GM21423 (cell line): Measurements from ENCODE around the gene FNIP2.
"Not testable (repeated sequence)": the region's sequence is repeated elsewhere in the genome, so short reads cannot be mapped to it uniquely, and the experiment has no call there.

ENCODE experiments used
- ATAC-seq: cut with Tn5 transposase; IDR thresholded peaks from one replicate; pipeline ENCODE4 v1.9.1; 2021; ENCODE audit warnings: mild to moderate bottlenecking, moderate library complexity; ENCODE audit not compliant: unreplicated experiment

The FNIP2 gene

DNA sequence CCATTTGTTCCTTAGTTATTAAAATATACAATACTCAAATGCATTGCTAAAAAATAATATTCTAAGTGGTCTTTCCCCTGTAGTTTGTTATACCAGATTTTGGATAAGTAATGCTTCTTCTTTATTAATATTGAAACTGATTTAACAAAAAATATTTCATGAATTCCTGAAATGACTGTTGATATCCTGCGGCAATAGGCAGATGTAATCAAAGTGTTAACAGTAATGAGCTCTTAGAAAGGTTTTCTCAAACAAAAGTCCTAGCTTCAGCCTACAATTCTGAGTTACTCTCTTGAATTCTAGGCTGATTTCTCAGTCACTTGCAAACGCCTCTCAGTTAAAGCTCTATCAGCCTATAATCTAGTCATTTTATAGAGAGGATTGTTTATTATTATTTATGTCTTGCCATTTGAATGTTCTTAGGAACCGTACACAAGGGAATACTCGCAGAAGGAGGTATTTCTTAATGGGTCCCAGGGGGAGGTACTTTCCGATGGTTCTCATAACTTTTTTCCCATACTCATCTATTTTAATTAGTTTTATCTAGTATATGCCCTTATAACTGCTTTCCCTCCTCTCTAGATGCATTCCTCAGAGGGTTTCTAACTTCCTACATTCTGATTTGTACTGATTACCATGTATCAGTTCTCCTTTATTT, 96.8 kb downstream of the FNIP2 start:
- ATAC-seq: no peak

- ATAC-seq: no peak
Observed at GRCh38 chr4:158869001-158869400, 100.2 kb downstream of the FNIP2 start.

DNA sequence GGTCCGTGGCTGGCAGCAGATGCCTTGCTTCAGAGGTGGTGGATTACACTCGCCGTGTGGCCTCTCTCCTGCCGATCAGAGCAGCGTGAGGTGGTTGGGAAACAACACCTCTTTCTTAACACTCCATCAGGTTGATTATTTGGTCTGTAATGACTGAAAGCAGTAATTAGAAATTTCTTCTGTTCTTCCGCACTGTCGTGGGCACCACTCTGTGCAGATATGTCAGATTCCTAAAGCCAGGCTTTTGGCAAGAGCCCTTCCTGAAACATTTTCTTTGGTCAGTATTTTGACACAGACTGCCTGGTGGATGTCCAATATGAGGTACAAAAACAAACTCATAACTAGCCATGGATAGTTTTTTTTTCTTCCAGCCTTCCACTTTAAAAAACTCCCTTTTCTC, 100.9 kb downstream of the FNIP2 start:
- no peak for ATAC-seq

DNA sequence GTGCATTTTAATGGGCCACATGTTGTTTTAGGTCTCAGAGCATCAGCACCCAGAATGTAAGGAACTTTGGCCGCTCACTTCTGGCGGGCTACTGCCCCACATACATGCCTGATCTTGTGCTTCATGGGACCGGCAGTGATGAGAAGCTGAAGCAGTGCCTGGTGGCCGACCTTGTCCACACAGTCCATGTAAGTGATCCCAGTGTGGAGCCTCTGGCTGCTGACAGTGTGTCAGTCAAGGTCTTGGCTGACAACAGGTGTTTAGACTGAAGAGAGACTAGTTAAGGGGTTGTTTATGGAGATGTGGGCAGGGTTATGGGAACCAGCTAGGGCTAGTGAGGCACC, 101.4 kb downstream of the FNIP2 start:
- no peak for ATAC-seq

DNA sequence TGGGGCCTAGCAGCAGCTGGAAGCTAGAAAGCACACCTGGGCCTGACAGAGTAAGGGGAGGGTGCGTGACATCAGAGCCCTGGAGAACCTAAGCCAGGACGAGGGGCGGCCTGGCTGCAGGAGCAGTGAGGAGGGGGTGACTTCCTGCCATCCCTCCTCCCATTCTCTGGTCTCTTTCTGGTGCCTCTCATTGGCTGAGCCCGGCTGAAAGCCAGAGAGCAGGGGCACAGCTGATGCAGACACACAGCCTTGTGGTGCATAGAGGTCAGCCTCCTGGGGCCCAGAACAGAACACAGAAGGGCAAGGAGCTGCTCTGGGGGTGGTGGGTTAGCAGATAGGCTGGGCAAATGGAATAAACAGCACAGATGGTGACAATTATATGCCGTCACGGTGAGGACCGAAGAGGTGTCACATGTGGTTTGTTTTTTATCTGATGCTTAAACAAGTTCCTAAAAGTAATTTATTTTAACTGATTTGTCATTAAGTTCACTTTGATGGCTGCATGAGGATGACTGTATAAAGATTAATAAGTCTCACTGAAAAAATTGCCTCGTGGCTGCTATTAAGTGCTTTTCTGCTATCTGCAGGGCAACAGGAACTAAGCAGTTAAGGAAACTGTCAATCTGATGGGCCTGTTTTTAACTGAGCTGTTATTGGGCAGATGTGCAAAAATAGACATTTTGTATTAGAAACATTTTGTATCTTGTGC, 102.0 kb downstream of the FNIP2 start:
- no peak for ATAC-seq

DNA sequence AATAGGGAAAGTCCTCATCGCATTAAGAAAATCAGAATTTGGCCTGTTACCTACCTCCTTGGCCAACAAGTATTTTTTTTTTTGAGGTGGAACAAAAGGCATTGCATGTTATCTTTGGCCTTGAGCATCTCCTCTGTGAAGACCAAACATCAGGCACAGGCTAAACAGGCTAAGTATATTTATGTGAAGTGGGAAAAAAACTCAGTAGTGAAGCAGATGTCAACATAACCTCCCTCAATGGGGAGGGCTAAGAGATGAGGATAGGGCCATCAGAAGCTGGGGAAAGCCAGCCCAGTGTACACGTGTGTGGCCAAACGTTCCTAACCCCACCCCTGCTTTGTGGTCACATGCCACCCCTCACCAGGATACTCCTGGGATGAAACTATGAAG, 102.5 kb downstream of the FNIP2 start:
- ATAC-seq: no peak

GRCh38 chr4:158873795-158874401, 105.1 kb downstream of the FNIP2 start:
- no peak for ATAC-seq

DNA sequence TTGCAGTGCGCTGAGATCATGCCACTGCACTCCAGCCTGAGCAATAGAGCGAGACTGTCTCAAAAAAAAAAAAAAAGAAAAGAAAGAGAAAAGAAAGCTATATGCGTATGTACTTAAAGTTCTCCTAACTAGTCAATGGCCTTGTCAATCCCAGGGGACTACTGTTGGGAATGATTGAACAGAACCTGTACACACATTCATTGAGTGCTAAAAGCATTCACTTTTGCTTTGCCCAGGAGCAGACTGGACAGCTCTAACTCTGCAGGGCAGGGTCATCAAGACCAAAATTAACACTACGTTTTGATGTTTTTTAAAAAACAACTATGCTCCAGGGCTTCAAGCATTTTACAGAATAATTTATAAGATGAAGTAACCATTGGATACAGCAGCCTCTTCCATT, 106.2 kb downstream of the FNIP2 start:
- ATAC-seq: no peak

GRCh38 chr4:158875455-158875854, 106.6 kb downstream of the FNIP2 start:
- no peak for ATAC-seq

DNA sequence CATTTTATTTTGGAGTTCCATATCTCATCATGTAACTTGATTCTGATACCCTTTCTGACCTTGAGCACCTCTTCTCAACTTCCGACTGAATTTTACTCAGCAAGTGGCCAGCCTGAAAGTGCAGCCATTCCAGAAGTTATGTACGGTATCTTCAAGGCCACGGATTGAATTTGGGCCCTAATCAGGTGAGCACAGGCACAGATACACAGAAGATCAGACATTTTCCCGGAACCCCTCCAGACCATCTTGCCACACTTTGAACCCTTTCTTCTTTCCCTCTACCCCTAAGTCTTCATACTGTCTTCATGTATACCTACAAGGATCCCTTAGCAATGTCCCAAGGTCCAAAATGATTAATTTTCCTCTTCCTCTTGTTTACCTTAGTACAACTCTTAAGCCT, 108.2 kb downstream of the FNIP2 start:
- no peak for ATAC-seq

DNA sequence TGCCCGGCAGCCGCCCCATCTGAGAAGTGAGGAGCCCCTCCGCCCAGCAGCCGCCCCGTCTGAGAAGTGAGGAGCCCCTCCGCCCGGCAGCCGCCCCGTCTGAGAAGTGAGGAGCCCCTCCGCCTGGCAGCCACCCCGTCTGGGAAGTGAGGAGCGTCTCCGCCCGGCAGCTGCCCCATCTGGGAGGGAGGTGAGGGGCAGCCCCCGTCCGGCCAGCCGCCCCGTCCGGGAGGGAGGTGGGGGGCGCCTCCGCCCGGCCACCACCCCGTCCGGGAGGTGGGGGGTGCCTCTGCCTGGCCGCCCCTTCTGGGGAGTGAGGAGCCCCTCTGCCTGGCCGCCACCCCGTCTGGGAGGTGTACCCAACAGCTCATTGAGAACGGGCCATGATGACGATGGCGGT, 113.3 kb downstream of the FNIP2 start:
- ATAC-seq: not testable (repeated sequence)

DNA sequence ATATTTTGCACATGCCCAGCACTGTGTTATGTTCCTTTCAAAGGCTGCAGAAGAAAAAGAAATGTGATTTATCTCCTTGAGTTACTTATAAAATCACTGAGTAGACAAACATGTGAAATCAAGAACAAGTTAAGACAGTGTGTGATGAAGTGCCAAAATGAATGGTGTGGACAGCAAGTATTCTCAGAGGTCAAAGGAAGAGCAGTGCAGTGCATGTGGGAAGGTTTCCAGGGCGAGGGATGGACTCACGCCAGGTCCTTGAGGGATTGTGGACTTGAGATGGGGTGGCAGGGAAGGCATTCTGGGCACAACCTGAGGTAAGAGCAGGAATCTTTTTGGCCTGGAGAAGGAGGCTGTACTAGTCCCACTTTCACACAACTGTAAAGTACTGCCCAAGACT, 115.5 kb downstream of the FNIP2 start:
- ATAC-seq: no peak

- ATAC-seq: no peak
Observed at GRCh38 chr4:158885564-158885963, 116.7 kb downstream of the FNIP2 start.

DNA sequence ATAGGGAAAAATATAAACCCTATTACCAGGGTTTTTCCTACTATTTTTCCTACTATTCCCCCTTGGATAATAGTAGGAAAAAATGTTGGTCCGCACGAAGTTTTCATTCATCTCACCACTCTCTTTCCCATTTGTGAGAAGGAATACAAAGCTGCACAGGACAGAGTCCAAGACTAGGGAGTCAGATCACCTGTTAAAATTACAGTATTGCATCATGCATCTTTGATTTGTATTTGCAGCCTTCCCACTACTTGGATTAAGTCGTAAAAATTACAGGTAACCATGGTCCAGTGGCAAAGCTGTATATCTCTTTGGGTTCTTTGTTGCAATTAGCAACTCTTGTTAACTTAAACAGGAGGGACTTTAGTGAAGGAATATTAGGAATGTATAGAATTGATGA, 121.5 kb downstream of the FNIP2 start:
- no peak for ATAC-seq

GRCh38 chr4:158891256-158891655, 122.4 kb downstream of the FNIP2 start:
- ATAC-seq: no peak

GRCh38 chr4:158894826-158895225, 126.0 kb downstream of the FNIP2 start:
- ATAC-seq: no peak

- no peak for ATAC-seq
Observed at GRCh38 chr4:158895797-158896576, 127.2 kb downstream of the FNIP2 start.

GRCh38 chr4:158896577-158897238, 127.9 kb downstream of the FNIP2 start:
- ATAC-seq: not testable (repeated sequence)

- ATAC-seq: not testable (repeated sequence)
Observed at GRCh38 chr4:158900408-158900807, 131.6 kb downstream of the FNIP2 start.

DNA sequence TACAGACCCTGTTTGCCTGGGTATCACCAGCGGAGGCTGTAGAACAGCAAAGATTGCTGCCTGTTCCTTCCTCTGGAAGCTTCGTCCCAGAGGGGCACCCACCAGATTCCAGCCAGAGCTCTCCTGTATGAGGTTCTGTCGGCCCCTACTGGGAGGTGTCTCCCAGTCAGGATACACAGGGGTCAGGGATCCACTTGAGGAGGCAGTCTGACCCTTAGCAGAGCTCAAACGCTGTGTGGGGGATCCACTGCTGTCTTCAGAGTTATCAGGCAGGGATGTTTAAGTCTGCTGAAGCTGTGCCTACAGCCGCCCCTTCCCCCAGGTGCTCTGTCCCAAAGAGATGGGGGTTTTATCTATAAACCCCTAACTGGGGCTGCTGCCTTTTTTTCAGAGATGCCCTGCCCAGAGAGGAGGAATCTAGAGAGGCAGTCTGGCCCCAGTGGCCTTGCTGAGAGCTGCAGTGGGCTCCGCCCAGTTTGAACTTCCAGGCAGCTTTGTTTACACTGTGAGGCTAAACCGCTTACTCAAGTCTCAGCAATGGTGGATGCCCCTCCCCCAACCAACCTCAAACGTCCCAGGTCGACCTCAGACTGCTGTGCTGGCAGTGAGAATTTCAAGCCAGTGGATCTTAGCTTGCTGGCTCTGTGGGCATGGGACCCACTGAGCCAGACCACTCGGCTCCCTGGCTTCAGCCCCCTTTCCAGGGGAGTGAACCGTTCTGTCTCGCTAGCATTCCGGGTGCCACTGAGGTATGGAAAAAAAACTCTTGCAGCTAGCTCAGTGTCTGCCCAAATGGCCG, 133.7 kb downstream of the FNIP2 start:
- ATAC-seq: not testable (repeated sequence)
